BLaER1 (cell line): Measurements from ENCODE around the gene HEBP1.

Experiments
- H3K27ac ChIP-seq: shearing (Covaris generic); formaldehyde crosslinking; 2 replicates; pipeline ENCODE4 v1.8.1; 2022
- H3K27me3 ChIP-seq: shearing (Covaris generic); formaldehyde crosslinking; 2 replicates; pipeline ENCODE4 v1.8.1; 2022
- H3K36me3 ChIP-seq: shearing (Covaris generic); formaldehyde crosslinking; 2 replicates; pipeline ENCODE4 v1.8.1; 2022
- H3K4me1 ChIP-seq: shearing (Covaris generic); formaldehyde crosslinking; 2 replicates; pipeline ENCODE4 v1.8.1; 2022
- H3K4me2 ChIP-seq: shearing (Covaris generic); formaldehyde crosslinking; 2 replicates; pipeline ENCODE4 v1.8.1; 2022
- H3K4me3 ChIP-seq: shearing (Covaris generic); formaldehyde crosslinking; 2 replicates; pipeline ENCODE4 v1.8.1; 2022
- H3K9ac ChIP-seq: shearing (Covaris generic); formaldehyde crosslinking; 2 replicates; pipeline ENCODE4 v1.8.1; 2022
- H3K9me3 ChIP-seq: shearing (Covaris generic); formaldehyde crosslinking; 2 replicates; pipeline ENCODE4 v1.8.1; 2022
- H4K20me1 ChIP-seq: shearing (Covaris generic); formaldehyde crosslinking; 2 replicates; pipeline ENCODE4 v1.8.1; 2022
- Cebpa-rat ChIP-seq: shearing (Covaris generic); IDR thresholded peaks from 2 replicates; pipeline ENCODE4 v1.8.1; 2022

The HEBP1 gene

GRCh38 chr12:13024531-13024916 is 24.5 kb upstream of the HEBP1 start:
- Histone ChIP-seq H3K9me3 (no peaks in the 10 kb centered on the region), H3K4me2 (no peak overlapping the region), H3K27ac (no peak overlapping the region), H3K4me3 (no peak overlapping the region), H3K4me1 (no peaks in the 10 kb centered on the region), H3K9ac (no peak overlapping the region), H3K36me3 (no peaks in the 10 kb centered on the region), H4K20me1 (no peaks in the 10 kb centered on the region), H3K27me3 (no peaks in the 10 kb centered on the region)
- TF ChIP-seq Cebpa-rat = no peak

- H3K9me3 ChIP-seq = no peaks in the 10 kb centered on the region
- H3K27ac ChIP-seq = no peak overlapping the region
- no peaks in the 10 kb centered on the region for H3K4me1 ChIP-seq
- no peak overlapping the region for H3K4me2 ChIP-seq
- no peak overlapping the region for H3K4me3 ChIP-seq
- H3K36me3 ChIP-seq = no peaks in the 10 kb centered on the region
- H4K20me1 ChIP-seq = no peaks in the 10 kb centered on the region
- no peak overlapping the region for H3K9ac ChIP-seq
- H3K27me3 ChIP-seq = no peaks in the 10 kb centered on the region
- TF ChIP-seq Cebpa-rat = no peak
These were observed 23.9 kb upstream of the HEBP1 start for GRCh38 chr12:13023811-13024530.

- Histone ChIP-seq H3K4me3 (no peak overlapping the region), H3K9ac (no peak overlapping the region), H3K4me2 (no peak overlapping the region), H3K36me3 (no peaks in the 10 kb centered on the region), H3K9me3 (no peaks in the 10 kb centered on the region), H3K27ac (no peak overlapping the region), H4K20me1 (no peaks in the 10 kb centered on the region), H3K4me1 (no peaks in the 10 kb centered on the region), H3K27me3 (no peaks in the 10 kb centered on the region)
- TF ChIP-seq Cebpa-rat = no peak
These were observed 22.8 kb upstream of the HEBP1 start for GRCh38 chr12:13022851-13023271.

- no peaks in the 10 kb centered on the region for H3K9me3 ChIP-seq
These were observed 11.0 kb upstream of the HEBP1 start for GRCh38 chr12:13011098-13011497.

GRCh38 chr12:13008741-13009380 is 8.8 kb upstream of the HEBP1 start:
- Histone ChIP-seq H3K4me1 (no peaks in the 10 kb centered on the region), H3K4me2 (no peak overlapping the region), H3K4me3 (no peak overlapping the region), H3K9me3 (no peaks in the 10 kb centered on the region), H3K27ac (no peak overlapping the region), H3K36me3 (no peaks in the 10 kb centered on the region), H3K27me3 (no peaks in the 10 kb centered on the region), H3K9ac (no peak overlapping the region), H4K20me1 (no peaks in the 10 kb centered on the region)
- no peak for TF ChIP-seq Cebpa-rat

More at GRCh38 chr12:13011098-13011497, 11.0 kb upstream of the HEBP1 start:
- H3K4me3 ChIP-seq = no peak overlapping the region
- no peaks in the 10 kb centered on the region for H4K20me1 ChIP-seq
- H3K9ac ChIP-seq = no peak overlapping the region
- H3K4me2 ChIP-seq = no peak overlapping the region
- H3K27me3 ChIP-seq = no peaks in the 10 kb centered on the region
- no peaks in the 10 kb centered on the region for H3K4me1 ChIP-seq
- H3K36me3 ChIP-seq = no peaks in the 10 kb centered on the region
- H3K27ac ChIP-seq = no peak overlapping the region
- TF ChIP-seq Cebpa-rat = no peak

GRCh38 chr12:13007496-13008233 is 7.6 kb upstream of the HEBP1 start:
- H4K20me1 ChIP-seq = no peaks in the 10 kb centered on the region
- no peak overlapping the region for H3K27ac ChIP-seq
- peaks cover under 1% of the 10 kb centered on the region; the same call in 1 of the 2 replicates for H3K27me3 ChIP-seq
- no peak overlapping the region for H3K4me3 ChIP-seq
- no peaks in the 10 kb centered on the region for H3K9me3 ChIP-seq
- H3K4me2 ChIP-seq = no peak overlapping the region
- H3K36me3 ChIP-seq = no peaks in the 10 kb centered on the region
- no peak for TF ChIP-seq Cebpa-rat
- no peak overlapping the region for H3K9ac ChIP-seq
- H3K4me1 ChIP-seq = no peaks in the 10 kb centered on the region

- Histone ChIP-seq H3K36me3 (no peaks in the 10 kb centered on the region), H4K20me1 (no peaks in the 10 kb centered on the region), H3K4me3 (no peak overlapping the region), H3K9me3 (no peaks in the 10 kb centered on the region), H3K27ac (no peak overlapping the region), H3K9ac (no peak overlapping the region), H3K4me2 (no peak overlapping the region), H3K4me1 (peaks cover 6% of the 10 kb centered on the region), H3K27me3 (peaks cover 20% of the 10 kb centered on the region)
- TF ChIP-seq Cebpa-rat = no peak
These were observed 5.6 kb upstream of the HEBP1 start for GRCh38 chr12:13005649-13006048.

GRCh38 chr12:13004986-13005385 is 4.9 kb upstream of the HEBP1 start:
- Histone ChIP-seq H3K4me2 (no peak overlapping the region), H3K4me3 (no peak overlapping the region), H3K9ac (no peak overlapping the region), H3K9me3 (no peaks in the 10 kb centered on the region), H3K27me3 (peaks cover 24% of the 10 kb centered on the region), H3K4me1 (peaks cover 6% of the 10 kb centered on the region), H3K27ac (no peak overlapping the region), H4K20me1 (no peaks in the 10 kb centered on the region), H3K36me3 (no peaks in the 10 kb centered on the region)
- TF ChIP-seq Cebpa-rat = no peak

- TF ChIP-seq Cebpa-rat = no peak
- Histone ChIP-seq H3K4me1 (peaks cover 11% of the 10 kb centered on the region), H3K9ac (no peak overlapping the region), H3K4me3 (no peak overlapping the region), H3K9me3 (no peaks in the 10 kb centered on the region), H3K27ac (no peak overlapping the region), H3K27me3 (peaks cover 24% of the 10 kb centered on the region), H3K36me3 (no peaks in the 10 kb centered on the region), H3K4me2 (no peak overlapping the region), H4K20me1 (no peaks in the 10 kb centered on the region)
These were observed 4.3 kb upstream of the HEBP1 start for GRCh38 chr12:13004361-13004760.
